Measurements from ENCODE around the gene HNF4A.

DNA sequence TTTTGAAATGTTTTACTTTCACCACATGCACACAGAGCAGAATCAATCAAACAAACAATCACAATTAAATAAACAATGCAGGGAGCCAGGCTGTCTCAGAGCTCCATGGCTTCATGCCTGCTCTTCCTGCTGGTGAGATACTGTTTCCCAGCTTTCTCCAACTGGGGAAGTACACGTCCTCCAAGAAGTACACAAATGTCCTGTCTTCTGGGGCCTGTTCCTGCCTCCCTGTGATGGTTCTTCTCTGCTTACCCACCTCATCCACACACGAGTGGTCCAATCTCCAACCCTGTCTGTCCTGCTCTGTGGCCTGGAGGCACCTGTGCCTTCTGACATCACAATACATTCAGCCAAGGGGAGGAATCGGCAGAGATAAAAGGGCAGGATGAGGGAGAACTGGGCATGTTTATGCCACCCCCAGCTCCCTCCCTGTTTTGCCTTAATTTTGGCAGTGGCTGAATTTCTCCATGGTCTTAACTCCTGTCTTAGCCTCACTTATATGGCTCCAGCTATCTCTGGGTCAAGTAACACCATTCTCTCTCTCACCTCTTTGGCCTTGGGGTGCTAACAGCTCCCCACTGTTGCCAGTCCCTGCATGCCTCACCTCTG, 94.9 kb downstream of the HNF4A start:
- TF ChIP-seq, protein P1, sequence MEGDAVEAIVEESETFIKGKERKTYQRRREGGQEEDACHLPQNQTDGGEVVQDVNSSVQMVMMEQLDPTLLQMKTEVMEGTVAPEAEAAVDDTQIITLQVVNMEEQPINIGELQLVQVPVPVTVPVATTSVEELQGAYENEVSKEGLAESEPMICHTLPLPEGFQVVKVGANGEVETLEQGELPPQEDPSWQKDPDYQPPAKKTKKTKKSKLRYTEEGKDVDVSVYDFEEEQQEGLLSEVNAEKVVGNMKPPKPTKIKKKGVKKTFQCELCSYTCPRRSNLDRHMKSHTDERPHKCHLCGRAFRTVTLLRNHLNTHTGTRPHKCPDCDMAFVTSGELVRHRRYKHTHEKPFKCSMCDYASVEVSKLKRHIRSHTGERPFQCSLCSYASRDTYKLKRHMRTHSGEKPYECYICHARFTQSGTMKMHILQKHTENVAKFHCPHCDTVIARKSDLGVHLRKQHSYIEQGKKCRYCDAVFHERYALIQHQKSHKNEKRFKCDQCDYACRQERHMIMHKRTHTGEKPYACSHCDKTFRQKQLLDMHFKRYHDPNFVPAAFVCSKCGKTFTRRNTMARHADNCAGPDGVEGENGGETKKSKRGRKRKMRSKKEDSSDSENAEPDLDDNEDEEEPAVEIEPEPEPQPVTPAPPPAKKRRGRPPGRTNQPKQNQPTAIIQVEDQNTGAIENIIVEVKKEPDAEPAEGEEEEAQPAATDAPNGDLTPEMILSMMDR (conservative IDR thresholded peaks at IDR 0.05): no peak
- no peak for TF ChIP-seq EZH2 (IDR thresholded peaks at IDR 0.05; ENCODE audit: low read depth)

Data from PC-9 (cell line).